ENCODE measurements around the gene METRNL.
"Not testable (repeated sequence)": the region's sequence is repeated elsewhere in the genome, so short reads cannot be mapped to it uniquely, and the experiment has no call there.

Gene METRNL, protein sequence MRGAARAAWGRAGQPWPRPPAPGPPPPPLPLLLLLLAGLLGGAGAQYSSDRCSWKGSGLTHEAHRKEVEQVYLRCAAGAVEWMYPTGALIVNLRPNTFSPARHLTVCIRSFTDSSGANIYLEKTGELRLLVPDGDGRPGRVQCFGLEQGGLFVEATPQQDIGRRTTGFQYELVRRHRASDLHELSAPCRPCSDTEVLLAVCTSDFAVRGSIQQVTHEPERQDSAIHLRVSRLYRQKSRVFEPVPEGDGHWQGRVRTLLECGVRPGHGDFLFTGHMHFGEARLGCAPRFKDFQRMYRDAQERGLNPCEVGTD

DNA sequence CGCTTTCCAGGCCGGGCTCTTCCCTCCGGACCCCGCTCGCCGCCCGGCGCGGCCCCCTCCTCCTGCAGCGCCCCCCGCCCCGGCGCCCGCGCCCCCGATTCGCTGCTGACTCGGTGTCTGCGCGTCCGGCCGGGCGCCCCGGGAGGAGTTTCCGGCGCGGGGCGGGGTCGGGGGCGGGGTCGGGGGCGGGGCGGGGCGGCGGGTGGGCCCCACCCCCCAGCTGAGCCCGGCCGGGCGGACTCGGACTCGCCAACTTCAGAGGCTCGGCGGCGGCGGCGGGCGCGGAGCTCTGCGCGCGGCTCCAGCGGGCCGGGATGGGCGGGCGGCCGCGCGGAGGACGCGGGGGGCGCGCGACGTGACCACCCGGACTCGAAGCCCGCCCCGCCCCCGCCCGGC, at the start of gene METRNL:
TSS of gene METRNL (plus strand) at position 258 of the 396 bp plus-strand sequence. CDS start 207 bp downstream, outside the sequence.
- peak; percentile 72 for DNase-seq

DNA sequence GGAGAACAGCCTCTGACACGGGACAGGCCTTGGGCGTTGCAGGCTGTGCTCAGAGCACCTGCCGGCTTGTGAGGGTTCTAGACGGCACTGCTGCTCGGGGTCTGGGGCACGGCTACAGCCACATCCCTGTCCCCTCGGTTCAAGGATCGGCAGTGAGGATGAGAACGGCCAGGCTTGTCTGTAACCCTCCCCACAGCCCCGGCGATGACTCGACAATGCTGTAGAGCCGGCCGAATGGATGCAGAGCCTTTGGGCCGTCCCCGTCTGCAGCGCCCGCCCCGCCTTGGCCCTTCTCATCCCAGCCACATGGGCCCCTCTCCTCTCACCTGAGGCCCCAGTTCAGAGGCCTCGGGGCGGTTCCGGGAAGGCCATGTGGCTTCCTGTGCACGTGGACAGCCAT, 49.0 kb upstream of the METRNL start:
- DNase-seq = no peak

DNA sequence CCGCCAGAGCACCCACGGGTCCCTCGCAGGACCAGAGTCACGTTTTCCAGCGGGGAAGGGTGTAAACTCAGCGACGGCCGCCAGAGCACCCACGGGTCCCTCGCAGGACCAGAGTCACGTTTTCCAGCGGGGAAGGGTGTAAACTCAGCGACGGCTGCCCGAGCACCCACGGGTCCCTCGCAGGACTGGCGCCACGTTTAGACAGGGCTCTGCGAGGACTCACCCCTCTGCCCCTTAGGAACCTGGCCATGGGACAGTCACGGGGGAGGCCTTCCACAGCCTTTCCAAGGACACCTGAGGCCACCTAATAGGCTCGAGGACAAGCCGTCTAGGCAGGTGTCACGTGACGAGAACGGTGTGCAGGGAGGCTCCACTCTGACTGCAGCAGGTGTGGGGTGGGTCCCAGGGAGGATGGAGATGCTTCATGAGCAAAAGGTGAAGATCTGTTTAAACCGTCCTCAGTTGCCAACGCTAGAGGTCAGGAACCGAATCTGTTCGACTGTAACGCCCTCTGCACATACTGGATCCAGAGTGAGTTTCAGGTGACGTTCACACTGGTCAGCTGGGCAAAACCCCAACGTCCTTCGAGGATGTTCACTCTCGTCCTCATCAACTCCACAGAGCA, 48.0 kb upstream of the METRNL start:
- no peak for DNase-seq

DNA sequence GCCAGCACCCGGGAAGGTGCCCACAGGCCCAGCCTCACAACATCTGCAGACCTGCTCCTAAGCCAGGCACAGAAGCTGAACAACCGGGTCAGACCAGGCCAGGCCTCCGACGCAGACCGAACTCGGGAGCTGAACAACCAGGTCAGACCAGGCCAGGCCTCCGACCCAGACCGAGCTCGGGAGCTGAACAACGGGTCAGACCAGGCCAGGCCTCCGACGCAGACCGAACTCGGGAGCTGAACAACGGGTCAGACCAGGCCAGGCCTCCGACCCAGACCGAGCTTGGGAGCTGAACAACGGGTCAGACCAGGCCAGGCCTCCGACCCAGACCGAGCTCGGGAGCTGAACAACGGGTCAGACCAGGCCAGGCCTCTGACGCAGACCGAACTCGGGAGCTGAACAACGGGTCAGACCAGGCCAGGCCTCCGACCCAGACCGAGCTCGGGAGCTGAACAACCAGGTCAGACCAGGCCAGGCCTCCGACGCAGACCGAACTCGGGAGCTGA, 47.4 kb upstream of the METRNL start:
- DNase-seq = not testable (repeated sequence)

DNA sequence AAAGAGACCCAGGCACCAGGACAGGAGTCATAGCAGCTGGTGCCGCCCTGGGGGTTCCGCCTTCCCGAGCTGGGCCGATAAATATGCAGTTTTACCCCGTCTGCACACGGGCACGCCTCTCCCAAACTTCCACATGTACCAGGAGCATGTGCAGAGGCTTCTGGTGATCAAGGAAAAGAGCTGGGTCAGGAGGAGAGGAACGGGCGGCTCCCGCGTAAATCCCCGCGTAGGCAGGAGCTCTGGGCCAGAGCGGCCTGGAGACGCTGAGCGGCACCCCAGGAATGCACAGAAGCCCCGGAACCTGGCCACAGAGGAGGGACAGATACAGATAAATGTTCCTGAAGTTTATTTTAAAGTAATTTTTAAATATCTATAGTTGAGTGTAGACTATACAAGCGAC, 46.6 kb upstream of the METRNL start:
- no peak for DNase-seq

DNA sequence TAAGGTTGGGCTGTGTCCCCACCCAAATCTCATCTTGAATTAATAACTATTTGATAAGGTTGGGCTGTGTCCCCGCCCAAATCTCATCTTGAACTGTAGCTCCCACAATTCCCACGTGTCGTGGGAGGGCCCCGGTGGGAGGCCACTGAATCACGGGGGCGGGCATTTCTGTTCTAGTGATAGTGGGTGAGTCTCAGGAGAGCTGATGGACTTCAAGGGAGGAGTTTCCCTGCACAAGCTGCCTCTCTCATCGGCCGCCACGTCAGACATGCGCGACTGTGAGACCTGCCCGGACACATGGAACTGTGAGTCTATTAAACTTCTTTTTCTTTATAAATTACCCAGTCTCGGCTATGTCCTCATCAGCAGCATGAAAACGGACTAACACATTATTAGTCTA, 44.9 kb upstream of the METRNL start:
- DNase-seq = no peak

DNA sequence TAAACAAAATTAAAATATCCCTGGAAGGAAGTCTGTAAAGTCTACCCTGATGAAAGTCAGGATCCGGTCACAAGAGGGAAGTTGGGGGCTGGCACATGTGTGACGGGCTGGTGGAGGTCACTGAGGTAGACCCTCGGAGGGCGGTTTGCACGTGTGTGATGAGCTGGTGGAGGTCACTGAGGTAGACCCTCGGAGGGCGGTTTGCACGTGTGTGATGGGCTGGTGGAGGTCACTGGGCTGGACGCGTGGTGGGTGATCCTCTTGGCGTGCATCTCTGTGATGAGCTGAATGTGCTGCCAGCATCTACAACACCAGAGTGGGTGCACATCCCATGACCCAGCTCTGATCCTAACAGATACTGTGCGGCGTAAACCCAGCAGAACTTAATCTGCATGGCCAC, 43.7 kb upstream of the METRNL start:
- no peak for DNase-seq

DNA sequence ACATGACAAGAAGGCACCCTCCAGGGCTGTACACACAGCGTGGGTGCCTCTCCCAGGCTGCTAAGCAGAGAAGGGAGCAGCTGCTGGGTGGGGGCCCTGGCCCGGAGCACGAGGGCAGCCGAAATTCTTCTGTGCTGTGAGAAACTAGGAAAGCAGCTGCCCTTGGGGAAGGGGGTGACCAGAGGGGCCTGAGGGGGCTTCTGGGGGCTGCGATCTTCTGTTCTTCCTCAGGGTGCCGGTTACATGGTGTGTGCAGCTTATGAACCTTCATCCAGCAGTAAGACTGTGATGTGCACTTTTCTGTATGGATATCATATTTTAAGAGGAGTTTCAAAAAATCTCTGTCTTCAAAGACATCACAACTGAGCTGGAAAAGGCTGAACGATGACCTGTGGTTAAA, 43.2 kb upstream of the METRNL start:
- no peak for DNase-seq

DNA sequence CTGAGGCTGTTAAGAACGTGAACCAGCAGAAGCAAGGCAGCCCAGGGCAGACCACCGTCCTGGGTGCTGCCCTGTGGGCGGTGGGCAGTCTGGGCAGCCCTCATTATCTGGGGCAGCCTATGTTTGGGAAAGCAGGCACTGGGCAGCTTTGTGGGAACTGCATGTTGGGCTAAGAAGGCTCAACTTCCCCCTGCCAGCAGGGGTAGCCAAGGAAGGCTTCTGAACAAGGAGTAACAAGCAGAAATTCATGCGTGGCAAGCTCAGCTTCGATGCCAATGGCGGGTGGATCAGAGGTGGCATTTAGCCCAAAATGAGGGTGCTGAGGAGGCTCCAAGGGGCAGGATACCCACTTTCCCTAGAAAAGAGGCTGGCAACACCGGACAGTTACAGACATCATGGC, 42.7 kb upstream of the METRNL start:
- DNase-seq = no peak

DNA sequence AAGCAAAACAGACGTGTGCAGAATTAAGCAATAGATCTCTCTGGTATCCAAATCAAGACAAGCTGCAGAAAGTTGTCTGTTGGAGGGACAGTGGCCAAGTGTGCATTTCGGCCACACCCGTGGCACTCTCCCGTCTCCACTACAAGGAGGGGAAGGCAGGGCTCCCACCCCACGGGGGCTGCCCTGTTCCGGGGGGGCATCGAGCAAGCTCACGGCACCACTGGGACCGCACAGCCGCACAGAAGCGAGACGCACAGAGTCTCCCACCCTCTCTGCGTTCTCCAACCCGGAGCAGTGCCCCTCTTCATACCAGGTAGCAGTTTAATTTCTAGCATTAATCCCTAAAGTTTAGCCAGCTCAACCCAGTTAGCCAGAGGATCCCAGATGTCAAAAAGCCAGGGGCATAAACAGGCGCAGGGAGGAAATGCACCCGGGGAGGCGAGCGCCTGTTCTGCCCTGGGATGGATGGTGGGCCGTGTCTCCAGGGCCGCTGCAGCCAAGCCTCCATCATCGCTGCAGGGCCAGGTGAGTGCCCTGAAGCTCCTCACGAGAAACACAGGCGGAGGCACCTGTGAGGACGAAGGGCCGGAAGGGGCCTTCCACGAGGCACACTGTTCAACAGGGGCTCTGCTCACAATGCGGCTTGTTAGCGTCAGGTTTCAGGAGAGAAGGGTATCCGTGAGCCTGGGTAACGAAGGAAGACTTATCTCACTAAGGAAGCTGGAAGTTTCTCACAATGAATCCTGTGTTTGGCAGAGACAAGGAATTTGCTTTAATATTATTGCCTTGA, 42.1 kb upstream of the METRNL start:
- DNase-seq = no peak

DNA sequence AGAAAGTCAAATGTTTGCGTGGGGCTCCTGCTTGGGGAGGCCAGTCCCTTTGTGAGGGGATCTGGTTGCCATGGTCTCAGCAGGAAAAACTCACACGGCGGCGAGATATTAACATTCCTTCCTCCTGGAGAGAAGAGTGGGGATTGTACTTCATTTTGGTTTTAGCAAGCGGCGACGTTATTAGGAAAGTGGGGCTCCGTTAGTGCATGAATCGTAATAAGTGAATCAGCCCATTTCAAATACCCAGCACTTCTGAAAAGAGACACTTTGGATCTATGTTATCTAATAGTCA, 41.6 kb upstream of the METRNL start:
- DNase-seq = no peak

DNA sequence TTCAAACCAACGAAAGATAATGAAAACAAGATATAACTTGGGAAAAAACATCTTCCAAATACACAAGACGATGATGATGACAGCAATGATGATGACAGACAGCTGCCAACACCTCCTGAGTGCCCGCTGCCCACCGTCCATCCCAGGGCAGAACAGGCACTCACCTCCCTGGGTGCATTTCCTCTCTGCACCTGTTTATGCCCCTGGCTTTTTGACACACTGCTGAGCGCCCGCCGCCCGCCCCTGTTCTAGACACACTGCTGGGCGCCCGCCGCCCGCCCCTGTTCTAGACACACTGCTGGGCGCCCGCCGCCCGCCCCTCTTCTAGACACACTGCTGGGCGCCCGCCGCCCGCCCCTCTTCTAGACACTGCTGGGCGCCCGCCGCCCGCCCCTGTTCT, 40.4 kb upstream of the METRNL start:
- not testable (repeated sequence) for DNase-seq

DNA sequence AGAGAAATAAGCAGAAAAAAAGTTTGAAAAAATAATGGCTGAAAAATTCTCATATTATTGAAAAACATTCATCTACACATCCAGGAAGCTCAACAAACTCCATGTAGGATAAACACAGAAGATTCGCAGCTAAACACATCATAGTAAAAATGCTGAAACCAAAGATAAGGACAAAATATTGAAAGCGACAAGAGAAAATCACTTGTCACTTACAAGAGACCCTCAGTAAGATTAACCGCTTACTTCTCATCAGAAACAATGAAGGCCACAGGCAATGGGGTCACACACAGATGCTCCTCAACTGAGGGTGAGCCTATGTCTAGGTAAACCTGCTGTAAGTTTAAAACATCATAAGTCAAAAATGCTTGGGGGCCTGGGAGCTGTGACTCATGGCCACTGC, 38.1 kb upstream of the METRNL start:
- no peak for DNase-seq

DNA sequence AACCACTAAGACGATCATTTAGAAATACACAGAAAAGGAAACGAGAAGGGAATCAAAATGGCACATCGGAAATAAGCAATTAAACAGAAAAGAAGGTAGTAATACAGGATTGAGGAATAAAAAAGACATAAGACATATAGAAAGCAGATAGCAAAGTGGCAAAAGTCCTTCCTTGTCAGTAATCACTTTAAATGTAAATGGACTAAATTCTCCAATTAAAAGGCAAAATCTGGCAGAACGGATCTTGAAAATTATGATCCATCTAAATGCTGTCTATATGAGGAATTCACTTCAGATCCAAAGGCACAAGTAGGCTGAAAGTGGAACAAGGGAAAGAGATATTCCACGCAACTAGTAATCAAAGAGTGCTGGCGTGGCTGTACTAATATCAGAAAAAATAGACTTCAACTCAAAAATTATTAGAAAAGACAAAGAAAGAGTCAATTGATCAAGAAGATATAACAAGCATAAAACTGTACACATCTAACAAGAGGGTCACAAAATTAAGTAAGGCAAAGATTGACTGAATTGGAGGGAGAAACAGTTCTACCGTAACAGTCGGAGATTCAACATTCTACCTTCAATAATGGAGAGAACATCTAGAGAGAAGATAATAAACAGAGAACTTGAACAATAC, 36.8 kb upstream of the METRNL start:
- no peak for DNase-seq

DNA sequence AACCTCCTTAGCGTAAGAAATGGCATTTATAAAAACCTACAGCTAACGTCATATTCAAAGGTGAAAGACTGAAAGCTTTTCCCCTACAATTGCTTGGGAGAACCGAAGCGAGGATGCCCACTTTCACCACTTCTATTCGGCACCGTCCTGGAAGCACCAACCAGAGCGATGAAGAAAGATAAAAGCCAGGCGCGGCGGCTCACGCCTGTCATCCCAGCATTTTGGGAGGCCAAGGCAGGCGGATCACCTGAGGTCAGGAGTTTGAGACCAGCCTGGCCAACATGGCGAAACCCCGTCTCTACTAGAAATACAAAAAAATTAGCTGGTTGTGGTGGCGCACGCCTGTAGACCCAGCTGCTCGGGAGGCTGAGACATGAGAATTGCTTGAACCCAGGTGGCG, 34.9 kb upstream of the METRNL start:
- DNase-seq = not testable (repeated sequence)

DNA sequence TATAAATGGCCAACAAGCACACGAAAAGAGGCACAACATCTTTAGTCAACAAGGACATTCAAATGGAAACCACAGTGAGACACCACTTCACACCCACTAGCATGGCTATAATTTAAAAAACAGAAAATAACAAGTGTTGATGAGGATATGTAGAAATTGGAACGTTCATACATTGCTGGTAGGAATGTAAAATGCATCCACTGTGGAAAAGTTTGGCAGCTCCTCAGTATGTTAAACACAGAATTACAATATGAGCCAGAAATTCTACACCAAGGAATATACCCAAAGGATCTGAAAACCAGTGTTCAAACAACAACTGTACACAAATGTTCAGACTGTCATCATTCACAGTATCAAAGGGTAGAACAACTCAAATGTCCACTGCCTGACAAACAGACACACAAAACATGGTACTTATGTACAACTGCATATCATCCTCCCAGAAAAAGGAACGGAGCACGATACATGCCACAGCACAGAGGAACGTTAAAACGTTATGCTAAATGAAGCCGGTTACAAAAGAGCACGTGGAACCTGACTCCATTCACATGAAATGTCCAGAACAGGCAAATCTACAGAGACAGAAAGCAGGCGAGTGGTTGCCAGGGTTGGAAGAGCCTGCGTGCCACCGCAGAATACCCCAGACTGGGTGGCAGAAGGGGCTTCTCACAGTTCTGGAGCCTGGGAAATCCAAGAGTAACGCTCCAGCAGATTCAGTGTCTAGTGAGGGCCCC, 32.8 kb upstream of the METRNL start:
- no peak for DNase-seq

DNA sequence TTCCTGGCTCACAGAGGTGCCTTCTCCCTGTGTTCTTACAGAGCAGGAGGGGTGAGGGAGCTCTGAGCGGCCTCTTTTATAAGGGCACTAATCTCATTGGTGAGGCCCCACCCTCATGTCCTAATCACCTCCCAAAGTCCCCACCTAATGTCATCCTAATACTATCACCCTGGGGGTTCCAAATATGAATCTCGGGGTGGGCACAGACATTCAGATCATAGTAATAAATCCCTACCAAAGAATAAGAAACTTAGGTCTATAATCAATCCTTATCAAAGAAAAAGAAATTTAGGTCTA, 32.3 kb upstream of the METRNL start:
- no peak for DNase-seq

DNA sequence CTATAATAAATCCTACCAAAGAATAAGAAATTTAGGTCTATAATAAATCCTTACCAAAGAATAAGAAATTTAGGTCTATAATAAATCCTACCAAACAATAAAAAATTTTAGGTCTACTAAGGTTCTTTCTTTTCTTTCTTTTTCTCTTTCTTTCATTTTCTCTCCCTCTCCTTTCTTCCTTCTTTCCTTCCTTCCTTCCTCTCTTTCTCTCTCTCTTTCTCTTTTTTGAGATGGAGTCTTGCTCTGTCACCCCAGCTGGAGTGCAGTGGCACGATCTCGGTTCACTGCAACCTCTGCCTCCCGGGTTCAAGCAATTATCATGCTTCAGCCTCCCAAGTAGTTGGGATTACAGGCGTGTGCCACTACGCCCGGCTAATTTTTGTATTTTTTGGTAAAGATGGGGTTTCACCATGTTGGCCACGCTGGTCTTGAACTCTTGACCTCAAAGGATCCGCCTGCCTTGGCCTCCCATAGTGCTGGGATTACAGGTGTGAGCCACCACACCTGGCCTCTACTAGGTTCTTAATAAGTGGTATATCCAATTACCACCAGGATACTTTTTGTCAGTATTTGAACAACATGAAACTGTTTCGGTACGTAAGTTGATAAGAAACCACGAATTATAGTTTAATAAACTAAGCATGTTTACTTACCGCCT, 31.5 kb upstream of the METRNL start:
- DNase-seq = not testable (repeated sequence)

DNA sequence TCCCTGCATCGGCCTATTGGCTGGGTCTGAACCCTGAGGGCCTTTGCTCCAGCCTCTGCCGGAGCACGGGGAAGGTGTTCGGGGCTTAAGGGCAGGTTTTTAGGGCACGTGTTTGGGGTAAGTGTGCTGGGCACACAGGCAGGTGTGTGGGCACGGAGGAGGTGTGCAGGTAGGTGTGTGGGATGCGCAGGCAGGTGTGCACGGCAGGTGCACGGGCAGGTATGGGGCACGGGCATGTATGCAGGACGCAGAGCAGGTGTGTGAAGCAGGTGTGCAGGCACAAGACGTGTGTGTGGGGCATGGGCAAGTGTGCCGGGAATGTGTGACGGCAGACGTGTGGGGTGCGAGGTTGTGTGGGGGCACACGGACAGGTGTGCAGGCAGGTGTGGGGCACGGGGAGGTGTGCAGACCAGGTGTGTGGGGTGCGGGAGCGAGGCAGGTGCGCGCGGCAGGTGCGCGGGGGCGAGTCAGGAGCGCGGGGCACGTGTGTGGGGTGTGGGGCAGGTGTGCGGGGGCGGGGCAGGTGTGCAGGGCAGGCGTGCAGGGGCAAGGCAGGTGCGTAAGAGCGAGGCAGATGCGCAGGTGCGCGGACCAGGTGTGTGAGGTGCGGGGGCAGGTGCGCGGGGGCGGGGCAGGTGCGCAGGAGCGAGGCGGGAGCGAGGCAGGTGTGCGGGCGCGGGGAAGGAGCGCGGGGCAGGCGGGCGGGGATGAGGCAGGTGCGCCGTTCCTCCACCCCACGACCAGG, 28.6 kb upstream of the METRNL start:
- no peak for DNase-seq

DNA sequence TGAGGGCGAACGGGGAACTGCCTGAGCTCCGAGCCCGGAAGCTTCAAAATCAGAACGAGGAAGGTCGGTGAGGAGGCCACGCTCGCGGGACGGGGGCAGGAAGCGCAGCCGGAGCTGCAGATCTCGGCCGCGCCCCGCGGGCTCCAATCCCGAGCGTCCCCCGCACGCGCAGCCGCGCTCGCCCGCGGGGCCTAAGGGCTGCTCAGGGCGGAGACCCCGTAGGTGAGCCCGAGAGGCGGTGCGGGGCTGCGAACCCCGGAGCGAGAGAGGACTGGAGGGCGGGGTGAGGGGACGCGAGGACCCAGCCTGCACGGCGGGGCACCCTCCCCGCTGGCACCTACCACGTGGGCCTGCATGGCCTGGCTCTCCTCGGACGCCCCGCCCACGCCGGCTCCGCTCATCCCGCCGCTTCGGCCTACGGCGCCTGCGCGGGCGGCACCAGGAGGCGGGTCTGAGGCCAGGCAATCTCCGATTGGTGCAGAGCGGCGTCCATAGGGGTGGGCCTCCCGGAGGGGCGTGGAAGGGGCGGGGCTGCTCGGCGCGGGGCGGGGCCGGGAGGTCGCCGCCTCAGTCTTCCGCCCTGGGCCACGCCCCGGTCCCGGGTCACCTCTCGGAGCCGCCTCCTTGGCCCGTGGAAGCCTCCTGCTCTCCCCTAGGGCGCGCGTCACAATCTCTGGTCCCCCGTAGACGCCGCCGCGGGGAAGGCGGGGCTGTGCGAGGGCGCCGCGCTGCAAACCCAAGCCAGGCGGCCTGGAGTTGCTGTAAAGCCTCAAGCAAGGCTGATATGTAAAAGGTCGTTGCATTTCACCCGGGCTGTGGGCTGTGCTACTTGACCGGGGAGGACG, 27.8 kb upstream of the METRNL start:
- peak; percentile 96 for DNase-seq

DNA sequence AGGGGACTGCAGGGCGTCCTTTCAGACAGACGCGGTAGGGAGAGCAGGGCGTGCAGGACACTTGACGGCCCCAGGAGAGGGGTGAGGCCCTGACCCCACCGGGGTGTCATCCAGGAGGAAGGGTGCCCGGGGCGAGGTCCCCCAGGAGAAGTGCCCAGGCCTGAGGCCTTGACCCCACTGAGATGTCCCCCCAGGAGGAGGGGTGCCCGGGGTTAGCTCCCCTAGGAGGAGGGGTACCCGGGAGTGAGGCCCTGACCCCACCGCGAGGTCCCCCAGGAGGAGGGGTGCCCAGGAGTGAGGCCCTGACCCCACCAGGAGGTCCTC, 27.2 kb upstream of the METRNL start:
- no peak for DNase-seq
